IMR-90 (cell line): Measurements from ENCODE around the gene PRCP. TPM values are rescaled to one million over a fixed set of nuclear protein-coding genes. Genes with fewer than 3 reads are reported as not detected.

ENCODE experiments used
- ATAC-seq: fragments of 200-7000 bp; cut with Tn5 transposase; 2 replicates; pipeline ENCODE4 v1.9.1; 2020; ENCODE audit warnings: low read depth, mild to moderate bottlenecking, moderate library complexity
- BruUV-seq: library from RNA; stranded (reverse); fragments of 400-500 nt; replicated peaks from 2 replicates; lab custom pipeline; 2021; lab: Mats Ljungman, UMichigan
- CTCF ChIA-PET: fragments of 300-600 bp; formaldehyde crosslinking; extraction: SDS; loops from one replicate; lab custom pipeline; 2021; ENCODE audit warnings: antibody characterized with exemption; lab: Yijun Ruan, JAX
- POLR2A ChIA-PET: fragments of 300-600 bp; sonication (Branson Sonifier 250); formaldehyde crosslinking; loops from one replicate; lab custom pipeline; 2022; ENCODE audit warnings: antibody characterized with exemption; ENCODE audit not compliant: unreplicated experiment; lab: Charles Lee
- DNase-seq: peaks from one replicate; pipeline ENCODE4 v3.0.0; 2013
- H2AFZ ChIP-seq: replicated peaks from 2 replicates; pipeline ENCODE3; 2013; ENCODE audit warnings: low read length, mild to moderate bottlenecking; ENCODE audit not compliant: poor library complexity
- H2AK5ac ChIP-seq: 2 replicates; pipeline ENCODE4 v1.6.1; 2013; ENCODE audit warnings: low read depth, low read length, inconsistent platforms
- H2AK9ac ChIP-seq: replicated peaks from 2 replicates; pipeline ENCODE3; 2013; ENCODE audit warnings: mild to moderate bottlenecking, low read depth, low read length, moderate library complexity; ENCODE audit not compliant: poor library complexity
- H2BK120ac ChIP-seq: 2 replicates; pipeline ENCODE4 v1.6.1; 2013; ENCODE audit warnings: low read depth, low read length, inconsistent platforms
- H2BK15ac ChIP-seq: 3 replicates; pipeline ENCODE4 v1.6.1; 2013; ENCODE audit warnings: low read depth, low read length, inconsistent platforms
- H2BK20ac ChIP-seq: 2 replicates; pipeline ENCODE4 v1.6.1; 2013; ENCODE audit warnings: low read depth, mild to moderate bottlenecking, inconsistent platforms, low read length, moderate library complexity
- H2BK5ac ChIP-seq: 2 replicates; pipeline ENCODE4 v1.6.1; 2013; ENCODE audit warnings: mild to moderate bottlenecking, low read depth, low read length, inconsistent platforms; ENCODE audit not compliant: poor library complexity, severe bottlenecking
- H3K14ac ChIP-seq: replicated peaks from 2 replicates; pipeline ENCODE4 v1.6.1; 2013; ENCODE audit warnings: low read depth, low read length, inconsistent platforms
- H3K18ac ChIP-seq: 2 replicates; pipeline ENCODE4 v1.6.1; 2013; ENCODE audit warnings: low read depth, low read length, control low read depth
- H3K23ac ChIP-seq: 2 replicates; pipeline ENCODE4 v1.6.1; 2013; ENCODE audit warnings: low read depth, low read length, inconsistent platforms
- H3K27ac ChIP-seq: 2 replicates; pipeline ENCODE4 v1.5.1; 2013; ENCODE audit warnings: mild to moderate bottlenecking, control low read depth, low read length; ENCODE audit not compliant: insufficient read depth
- H3K27me3 ChIP-seq: 2 replicates; pipeline ENCODE4 v1.6.1; 2013; ENCODE audit warnings: low read length; ENCODE audit not compliant: control insufficient read depth, insufficient read depth
- H3K36me3 ChIP-seq: 2 replicates; pipeline ENCODE4 v1.6.1; 2013; ENCODE audit warnings: low read length, mixed read lengths; ENCODE audit not compliant: control insufficient read depth, insufficient read depth
- H3K4ac ChIP-seq: 2 replicates; pipeline ENCODE4 v1.6.1; 2013; ENCODE audit warnings: low read depth, low read length, inconsistent platforms
- H3K4me1 ChIP-seq: 2 replicates; pipeline ENCODE4 v1.6.1; 2013; ENCODE audit warnings: low read length, mixed read lengths; ENCODE audit not compliant: control insufficient read depth, insufficient read depth
- H3K4me2 ChIP-seq: 2 replicates; pipeline ENCODE4 v1.6.1; 2013; ENCODE audit warnings: low read depth, mild to moderate bottlenecking, control low read depth, low read length, moderate library complexity
- H3K4me3 ChIP-seq: 2 replicates; pipeline ENCODE4 v1.5.1; 2013; ENCODE audit warnings: low read depth, mild to moderate bottlenecking, control low read depth, low read length, moderate library complexity; ENCODE audit not compliant: insufficient read depth
- H3K56ac ChIP-seq: 2 replicates; pipeline ENCODE4 v1.6.1; 2013; ENCODE audit warnings: low read length, inconsistent platforms; ENCODE audit not compliant: insufficient read depth; ENCODE audit errors: extremely low read depth
- H3K79me1 ChIP-seq, 2 experiments: 2 replicates each; pipeline ENCODE4 v1.6.1; 2013; ENCODE audit warnings: low read length in 2 of 2, inconsistent platforms in 1 of 2, low read depth in 1 of 2
- H3K9ac ChIP-seq: 2 replicates; pipeline ENCODE4 v1.6.1; 2013; ENCODE audit warnings: low read depth, low read length, control low read depth
- H3K9me1 ChIP-seq: 2 replicates; pipeline ENCODE4 v1.6.1; 2013; ENCODE audit warnings: low read length, inconsistent platforms; ENCODE audit not compliant: insufficient read depth
- H3K9me3 ChIP-seq: 2 replicates; pipeline ENCODE4 v1.6.1; 2013; ENCODE audit warnings: low read length; ENCODE audit not compliant: control insufficient read depth, insufficient read depth
- H4K20me1 ChIP-seq: 2 replicates; pipeline ENCODE4 v1.6.1; 2013; ENCODE audit warnings: low read length, inconsistent platforms; ENCODE audit not compliant: insufficient read depth
- H4K5ac ChIP-seq: 2 replicates; pipeline ENCODE4 v1.6.1; 2013; ENCODE audit warnings: mild to moderate bottlenecking, low read depth, low read length, control low read depth
- H4K8ac ChIP-seq, 2 experiments: 2 replicates each; pipeline ENCODE4 v1.6.1; 2013; ENCODE audit warnings: low read depth in 2 of 2, low read length in 2 of 2, control low read depth in 1 of 2, inconsistent platforms in 1 of 2
- H4K91ac ChIP-seq: 2 replicates; pipeline ENCODE4 v1.6.1; 2013; ENCODE audit warnings: low read depth, low read length, inconsistent platforms; ENCODE audit not compliant: insufficient read depth
- BHLHE40 ChIP-seq: fragments of 150-350 bp; IDR thresholded peaks from 2 replicates; pipeline ENCODE4 v1.6.1; 2016; ENCODE audit warnings: mild to moderate bottlenecking, low read depth, low read length
- CEBPB ChIP-seq: IDR thresholded peaks from 2 replicates; pipeline ENCODE4 v1.6.1; 2012; ENCODE audit warnings: low read depth, low read length, improper control_type of control experiment
- ELK1 ChIP-seq: fragments of 150-350 bp; IDR thresholded peaks from 2 replicates; pipeline ENCODE4 v1.6.1; 2016; ENCODE audit warnings: low read depth, mild to moderate bottlenecking, low read length, moderate library complexity, borderline replicate concordance
- FOS ChIP-seq: fragments of 150-350 bp; IDR thresholded peaks from 2 replicates; pipeline ENCODE4 v1.6.1; 2016; ENCODE audit warnings: low read depth, low read length
- NFE2L2 ChIP-seq: fragments of 150-350 bp; IDR thresholded peaks from 2 replicates; pipeline ENCODE4 v1.6.1; 2016; ENCODE audit warnings: low read depth, mild to moderate bottlenecking, low read length
- RFX5 ChIP-seq: IDR thresholded peaks from 2 replicates; pipeline ENCODE4 v1.8.0; 2012; ENCODE audit warnings: low read depth, mild to moderate bottlenecking, low read length, moderate library complexity
- SMC3 ChIP-seq: fragments of 150-350 bp; IDR thresholded peaks from 2 replicates; pipeline ENCODE4 v1.6.1; 2016; ENCODE audit warnings: low read depth, mild to moderate bottlenecking, antibody characterized with exemption, low read length, moderate library complexity
- WGBS, 2 experiments: methylation state at CpG; one replicate each; pipeline versions ENCODE4 v1.1.5 to v1.1.7; 2013; ENCODE audit warnings: missing lambda C conversion rate in 2 of 2; ENCODE audit not compliant: insufficient read length in 1 of 2; ENCODE audit errors: extremely low coverage in 2 of 2; 5-methylcytosine and 5-hydroxymethylcytosine counted together
- dilution Hi-C: fragments of 300-500 bp; cut with HindIII; formaldehyde crosslinking; loops from one replicate; pipeline ENCODE4 v1.14.3; 2018; ENCODE audit warnings: low sequenced_read_pairs; ENCODE audit not compliant: unreplicated experiment
- in situ Hi-C: fragments of 300-500 bp; cut with MboI; formaldehyde crosslinking; loops from 3 replicates; pipeline ENCODE4 v1.14.3; 2019; ENCODE audit warnings: low sequenced_read_pairs, inconsistent platforms, mixed read lengths
- intact Hi-C: fragments of 100-400 bp; cut with micrococcal nuclease; formaldehyde crosslinking; loops from 2 replicates; pipeline ENCODE4 v1.10.0; 2022
- polyA plus RNA-seq, 3 experiments: library from polyadenylated mRNA; depleted of rRNA; stranded (reverse); fragments of >200 nt; gene quantifications; 2 replicates each; pipeline ENCODE4 v1.2.3, GENCODE V29; 2012; ENCODE audit warnings: low replicate concordance in 1 of 3
- total RNA-seq: library from RNA; depleted of rRNA; stranded (reverse); fragments of >200 nt; gene quantifications from 2 replicates; pipeline ENCODE4 v1.2.3, GENCODE V29; 2012

PRCP gene
- total and polyA plus RNA-seq, 2 of the 4 experiments (the other 2 are of a cell fraction) = 31.7 to 64.9 TPM

DNA sequence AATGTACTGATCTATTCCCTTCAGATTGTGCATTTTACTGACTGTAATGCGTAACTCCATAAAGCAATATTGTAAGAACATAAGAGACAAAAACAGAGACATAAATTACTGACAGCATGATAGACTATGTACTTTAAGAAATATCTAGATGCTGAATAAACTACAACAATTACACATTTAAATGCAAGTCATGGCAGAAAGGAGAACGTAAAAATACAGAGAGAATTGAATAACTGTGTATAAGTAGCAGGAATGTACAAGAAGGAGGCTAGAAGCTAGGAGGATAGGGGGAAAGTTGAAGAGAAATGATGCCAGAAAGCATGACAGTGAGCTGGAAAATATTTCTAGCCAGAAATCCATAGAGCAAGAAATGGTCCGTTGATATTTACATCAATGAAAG lies 92.6 kb downstream of the PRCP start:
- dilution Hi-C loops (no loop called here), intact Hi-C loops (no loop called here), in situ Hi-C loops (no loop called here)
- no peak overlapping the region for H2AK9ac ChIP-seq
- no peak overlapping the region for H3K27ac ChIP-seq
- no peak overlapping the region for H3K4me3 ChIP-seq
- DNase-seq (no peak), ATAC-seq (no peak)
- no peaks in the 10 kb centered on the region for H3K9me3 ChIP-seq
- H2BK5ac ChIP-seq = no peak overlapping the region
- no peak overlapping the region for H4K8ac ChIP-seq
- no peak overlapping the region for H4K5ac ChIP-seq
- BruUV-seq = no TSS peak
- no peak overlapping the region for H2AFZ ChIP-seq
- no peak overlapping the region for H2BK20ac ChIP-seq
- no peak overlapping the region for H3K4me2 ChIP-seq
- H2BK15ac ChIP-seq = no peak overlapping the region
- no peaks in the 10 kb centered on the region for H3K4me1 ChIP-seq
- H3K79me1 ChIP-seq = no peaks in the 10 kb centered on the region
- H3K4ac ChIP-seq = no peak overlapping the region
- no peak overlapping the region for H3K56ac ChIP-seq
- POLR2A ChIA-PET = no interaction called here
- CTCF ChIA-PET = no interaction called here
- no peak overlapping the region for H3K18ac ChIP-seq
- no peak for TF ChIP-seq FOS
- no peak for TF ChIP-seq ELK1
- no peak for TF ChIP-seq CEBPB
- no peak for TF ChIP-seq RFX5
- no peak for TF ChIP-seq BHLHE40
- no peak for TF ChIP-seq NFE2L2
- no peak for TF ChIP-seq SMC3
- H3K9me1 ChIP-seq = no peaks in the 10 kb centered on the region
- no peak overlapping the region for H3K9ac ChIP-seq
- H2BK120ac ChIP-seq = no peak overlapping the region
- H2AK5ac ChIP-seq = no peak overlapping the region
- H3K23ac ChIP-seq = no peak overlapping the region
- H3K36me3 ChIP-seq = no peaks in the 10 kb centered on the region
- no peak overlapping the region for H3K14ac ChIP-seq
- no peak overlapping the region for H4K91ac ChIP-seq
- no peaks in the 10 kb centered on the region for H4K20me1 ChIP-seq
- peaks cover 6% of the 10 kb centered on the region for H3K27me3 ChIP-seq
- no CpG with 5 or more reads among the region's 3 CpGs for WGBS, 2 experiments
